ENCODE data around the gene ARNT2.

ARNT2 gene

DNA sequence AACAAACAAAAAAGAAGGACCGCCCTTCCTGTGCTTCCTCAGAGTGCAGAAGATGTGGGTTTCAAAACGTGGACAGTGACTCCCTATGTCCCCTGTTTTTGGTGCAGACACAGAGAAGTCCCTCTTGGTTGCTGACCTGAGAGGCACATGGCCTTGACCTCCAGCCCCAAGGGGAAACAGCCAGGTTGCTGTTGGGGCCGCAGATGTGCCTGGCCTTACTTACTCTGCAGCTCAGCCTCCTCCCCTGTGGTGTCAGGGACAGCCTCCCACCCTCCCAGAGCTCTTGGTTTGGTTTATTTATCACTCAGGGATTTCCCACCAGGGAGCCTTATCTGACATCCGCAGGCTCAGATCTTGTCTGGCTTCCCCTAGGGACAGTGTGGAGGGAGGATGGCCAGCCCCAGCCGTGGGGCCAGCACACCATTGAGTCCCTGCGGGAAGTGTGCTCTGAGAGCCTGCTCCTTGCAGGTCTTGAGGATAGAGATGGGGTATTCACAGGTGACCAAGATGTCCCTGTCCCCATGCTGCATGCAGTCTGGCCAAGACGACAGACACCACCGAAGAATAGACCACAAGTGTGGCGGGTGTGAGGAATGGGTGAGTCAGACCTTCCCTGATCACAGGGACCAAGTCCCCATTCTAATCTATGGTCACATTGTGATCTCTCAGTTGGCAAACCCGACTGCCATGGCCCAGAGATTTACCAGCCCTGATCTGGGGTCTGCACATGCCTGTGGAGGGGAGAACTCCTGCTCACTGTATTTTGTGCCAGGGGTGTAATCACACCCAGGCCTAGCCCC lies 156.6 kb downstream of the ARNT2 start:
- FAIRE-seq, result no peak

- FAIRE-seq, result no peak
Measured at GRCh38 chr15:80561500-80561899, 157.3 kb downstream of the ARNT2 start.

DNA sequence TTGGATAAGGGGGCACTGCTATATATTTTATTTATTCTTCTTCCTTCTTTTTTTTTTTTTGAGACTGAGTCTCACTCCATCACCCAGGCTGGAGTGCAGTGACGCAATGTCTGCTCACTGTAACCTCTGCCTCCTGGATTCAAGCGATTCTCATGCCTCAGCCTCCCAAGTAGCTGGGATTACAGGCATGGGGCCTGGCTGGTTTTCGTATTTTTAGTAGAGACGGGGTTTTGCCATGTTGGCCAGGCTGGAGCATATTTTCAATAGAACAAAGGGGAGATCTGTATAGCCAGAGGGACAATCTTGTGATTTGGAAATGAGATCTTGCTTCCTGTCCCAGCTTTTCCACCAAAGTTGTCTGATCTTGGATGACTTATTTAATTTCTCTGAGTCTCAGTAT lies 157.9 kb downstream of the ARNT2 start:
- no peak for FAIRE-seq

- FAIRE-seq, result no peak
Measured at GRCh38 chr15:80562846-80563245, 158.7 kb downstream of the ARNT2 start.

DNA sequence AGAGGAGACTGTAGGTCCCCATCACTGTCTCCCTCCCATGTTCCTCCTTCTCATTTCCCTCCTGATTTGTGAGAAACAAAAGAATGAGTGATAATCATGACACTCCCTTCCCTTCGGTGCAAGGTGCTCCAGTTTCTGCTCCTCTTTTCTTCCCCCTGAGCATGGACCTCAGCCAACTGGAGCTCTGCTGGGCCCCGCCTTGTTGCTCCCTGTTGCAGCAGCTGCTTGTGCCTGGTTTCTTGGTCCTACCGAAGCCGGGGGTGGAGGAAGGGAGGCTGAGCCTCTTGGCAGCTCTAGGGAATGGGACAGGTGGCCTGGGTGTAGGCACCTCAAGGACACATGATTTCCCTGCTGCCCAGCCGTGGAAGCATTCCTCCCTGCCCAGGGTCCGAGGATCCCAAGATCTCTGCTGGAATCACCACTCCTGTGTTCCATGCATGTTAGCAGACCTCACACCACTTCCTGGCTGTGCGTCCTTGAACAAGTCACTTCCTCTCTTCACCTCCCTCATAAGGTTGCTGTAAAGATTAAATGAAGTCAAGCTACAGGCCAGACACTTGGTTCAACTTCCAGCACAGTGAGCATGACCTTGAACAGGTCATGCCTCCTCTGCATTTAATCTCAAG lies 159.3 kb downstream of the ARNT2 start:
- no peak for FAIRE-seq

DNA sequence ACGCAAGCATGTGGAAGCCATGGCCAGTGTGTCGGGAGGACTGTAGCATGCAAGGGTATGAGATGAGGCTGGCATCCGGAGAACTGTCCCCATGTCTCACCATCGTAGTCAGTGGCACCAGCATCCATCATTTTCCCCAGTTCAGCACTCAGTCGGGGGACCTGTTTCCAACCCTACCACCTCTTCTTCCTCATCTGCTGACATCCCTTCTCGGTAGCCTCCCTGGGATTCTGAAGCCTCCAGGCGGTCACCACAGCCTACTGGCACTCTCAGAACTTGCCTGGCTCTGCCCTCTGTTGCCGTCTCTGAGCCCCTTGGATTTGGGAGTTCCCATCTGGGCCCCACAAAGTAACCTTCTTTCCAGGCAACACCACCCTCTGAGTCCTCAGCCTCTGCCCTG lies 159.9 kb downstream of the ARNT2 start:
- FAIRE-seq, result no peak

GRCh38 chr15:80565398-80565797 lies 161.2 kb downstream of the ARNT2 start:
- FAIRE-seq, result no peak

GRCh38 chr15:80565988-80566387 lies 161.8 kb downstream of the ARNT2 start:
- no peak for FAIRE-seq

GRCh38 chr15:80567721-80568157 lies 163.6 kb downstream of the ARNT2 start:
- peak; percentile 62 for FAIRE-seq

DNA sequence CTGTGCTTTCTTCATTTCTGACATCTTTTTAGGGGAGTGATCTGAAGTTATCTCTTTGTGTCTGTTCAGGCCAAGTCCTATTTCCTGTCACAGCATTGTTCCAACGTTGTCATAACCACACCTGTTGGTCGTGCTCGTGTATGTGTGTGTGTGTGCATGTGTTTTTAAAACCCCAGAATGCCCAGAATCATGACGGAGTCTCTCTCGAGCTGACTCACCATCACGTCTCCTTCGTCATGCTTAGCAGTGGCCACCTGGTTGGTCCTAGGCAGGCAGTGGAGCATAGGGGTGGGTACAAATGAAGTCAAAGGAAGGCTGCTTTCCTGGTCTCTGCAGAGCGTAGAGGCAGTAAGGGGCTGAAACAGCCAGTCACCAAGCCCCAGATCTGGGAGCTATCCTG lies 164.1 kb downstream of the ARNT2 start:
- FAIRE-seq, result no peak

GRCh38 chr15:80568876-80569605 lies 164.9 kb downstream of the ARNT2 start:
- FAIRE-seq, result no peak

- FAIRE-seq, result no peak
Measured at GRCh38 chr15:80569656-80570055, 165.5 kb downstream of the ARNT2 start.

GRCh38 chr15:80570553-80570952 lies 166.4 kb downstream of the ARNT2 start:
- FAIRE-seq, result no peak

DNA sequence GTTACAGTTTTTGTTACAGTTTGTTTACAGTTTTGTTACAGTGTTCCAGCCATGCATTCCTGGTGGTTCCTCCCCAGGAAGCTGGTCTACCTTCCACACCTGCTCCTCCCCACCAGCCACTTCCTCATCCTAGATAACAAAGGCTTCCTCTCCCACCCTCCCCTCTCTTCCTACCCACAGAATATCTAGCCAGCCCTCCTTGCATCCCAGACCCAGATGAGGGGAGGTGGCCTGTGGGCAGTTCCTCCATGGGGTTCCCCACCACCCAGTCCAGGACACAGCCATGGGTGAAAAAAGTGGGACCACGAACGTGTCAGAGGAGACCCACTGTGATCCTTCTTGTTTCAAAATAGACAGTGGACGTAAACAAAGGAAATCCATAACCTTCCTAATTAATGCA lies 168.2 kb downstream of the ARNT2 start:
- FAIRE-seq, result no peak

DNA sequence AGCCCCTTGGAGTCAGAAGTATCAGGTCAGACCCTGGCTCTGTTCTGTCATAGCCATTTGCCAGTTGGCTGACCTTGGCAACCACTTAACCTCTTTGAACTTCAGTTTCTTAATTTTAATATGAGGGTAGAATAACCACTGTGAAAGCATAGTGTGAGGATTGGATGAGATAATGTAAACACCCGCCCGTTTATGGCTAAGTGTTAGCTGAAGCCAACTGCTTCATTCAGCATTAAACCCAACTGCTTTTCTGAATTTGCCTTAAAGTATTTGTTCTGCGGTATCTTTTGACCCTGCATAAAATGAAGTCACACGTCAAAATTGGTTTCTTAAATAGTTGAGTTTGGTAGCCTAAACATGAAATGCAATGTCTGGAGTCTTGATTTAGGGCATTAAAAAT lies 169.4 kb downstream of the ARNT2 start:
- FAIRE-seq, result no peak

GRCh38 chr15:80574590-80574989 lies 170.4 kb downstream of the ARNT2 start:
- no peak for FAIRE-seq

GRCh38 chr15:80576519-80577090 lies 172.4 kb downstream of the ARNT2 start:
- FAIRE-seq, result no peak

GRCh38 chr15:80577552-80578205 lies 173.5 kb downstream of the ARNT2 start:
- FAIRE-seq, result no peak

DNA sequence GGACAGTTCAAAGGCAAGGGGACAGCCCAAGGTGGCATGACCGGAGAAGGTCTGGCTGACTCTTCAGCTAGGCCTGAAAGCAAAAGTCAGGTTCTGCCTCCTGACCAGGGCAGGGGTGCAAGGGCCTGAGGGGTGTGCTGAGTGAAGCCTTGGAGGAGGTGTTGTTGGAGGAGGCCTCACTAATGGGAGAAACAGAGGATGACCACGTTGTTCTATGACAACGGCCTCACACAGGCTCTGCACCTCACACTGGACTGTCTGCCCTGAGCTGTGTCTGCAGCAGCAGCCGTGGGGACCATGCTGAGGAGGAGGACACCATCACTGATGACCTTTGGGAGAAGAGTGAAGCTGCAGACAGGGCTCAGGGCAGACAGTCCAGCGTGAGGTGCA lies 174.0 kb downstream of the ARNT2 start:
- no peak for FAIRE-seq

DNA sequence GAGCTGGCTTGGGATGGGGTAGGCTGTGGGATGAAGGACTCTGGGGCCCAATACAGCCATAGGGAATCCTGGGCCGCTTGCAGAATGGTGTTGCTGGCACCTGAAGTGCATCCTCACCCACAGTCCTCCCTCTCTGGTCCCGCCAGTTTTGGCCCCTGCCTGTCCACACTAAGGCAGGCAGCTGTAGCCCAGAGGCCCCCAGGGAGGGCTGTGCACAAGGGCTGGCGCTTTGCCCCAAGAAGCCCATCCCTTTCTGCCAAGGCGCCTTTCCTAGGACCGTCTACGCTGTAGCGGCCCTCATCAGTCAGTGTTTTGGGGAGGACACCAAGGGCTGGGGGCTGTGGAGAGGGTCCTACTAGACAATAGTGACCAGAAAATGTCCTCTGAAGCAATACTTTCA lies 174.7 kb downstream of the ARNT2 start:
- no peak for FAIRE-seq

- FAIRE-seq, result no peak
Measured at GRCh38 chr15:80579611-80580010, 175.4 kb downstream of the ARNT2 start.

GRCh38 chr15:80580106-80580505 lies 175.9 kb downstream of the ARNT2 start:
- FAIRE-seq, result no peak

All from islet of Langerhans (tissue), 1 donor.